ENCODE data around the gene SUN3. TPM values are rescaled to one million over a fixed set of nuclear protein-coding genes. Genes with fewer than 3 reads are reported as not detected.

The SUN3 gene
- total RNA-seq, 2 experiments from 2014 or later = 2.9 TPM; not detected in 1

- ChIA-PET POLR2A (interaction anchor here (0.6 to 1.0 kb wide), 3 partner anchors 42 to 1212 kb away, joined by 3 to 6 read pairs (median 4); no protein-coding TSS in a partner anchor), CTCF (ENCODE audit: unreplicated experiment) (no interaction called here)
- Histone ChIP-seq H3K9me2 (ENCODE audit: insufficient read depth, low read length) (no peaks in the 10 kb centered on the region), H3K4me3 (ENCODE audit: low read depth, low read length, poor library complexity, severe bottlenecking) (no peak overlapping the region), H3K27ac (ENCODE audit: low read depth, low read length, poor library complexity, severe bottlenecking) (no peak overlapping the region), H3K36me3 (ENCODE audit: insufficient read depth, low read length) (no peaks in the 10 kb centered on the region), H2AFZ (ENCODE audit: low read length) (peak overlapping the region; percentile 33; the same call in 1 of the 2 replicates), H3K4me2 (ENCODE audit: low read length) (no peak overlapping the region), H3K79me2 (ENCODE audit: insufficient read depth, low read depth, low read length) (no peaks in the 10 kb centered on the region), H4K20me1 (ENCODE audit: insufficient read depth, low read length) (no peaks in the 10 kb centered on the region), H3K9me3 (ENCODE audit: low read length) (0 out of 2 replicates have a peak, but pooled peaks cover 4% of the 10 kb centered on the region), H3K4me1 (ENCODE audit: insufficient read depth, low read length, poor library complexity, severe bottlenecking) (no peaks in the 10 kb centered on the region)
- intact Hi-C loops (cut with micrococcal nuclease; ENCODE audit: unreplicated experiment) = no loop called here
- TF ChIP-seq EZH2phosphoT487 (IDR thresholded peaks at IDR 0.05; ENCODE audit: borderline replicate concordance, low read depth, low read length) (no peak), CTCF (conservative IDR thresholded peaks at IDR 0.05; ENCODE audit: low read length) (no peak)
- BruUV-seq (replicated peaks) = no TSS peak
- DNase-seq (ENCODE audit: low spot score) = no peak
Observed at GRCh38 chr7:48011951-48012350, 17.0 kb downstream of the SUN3 start.

GRCh38 chr7:48011323-48011722 is 17.6 kb downstream of the SUN3 start:
- CTCF ChIA-PET (ENCODE audit: unreplicated experiment) = no interaction called here
- Histone ChIP-seq H3K4me3 (ENCODE audit: low read depth, low read length, poor library complexity, severe bottlenecking) (no peak overlapping the region), H3K36me3 (ENCODE audit: insufficient read depth, low read length) (no peaks in the 10 kb centered on the region), H3K79me2 (ENCODE audit: insufficient read depth, low read depth, low read length) (no peaks in the 10 kb centered on the region), H3K4me1 (ENCODE audit: insufficient read depth, low read length, poor library complexity, severe bottlenecking) (peaks cover 3% of the 10 kb centered on the region), H3K4me2 (ENCODE audit: low read length) (no peak overlapping the region), H4K20me1 (ENCODE audit: insufficient read depth, low read length) (no peaks in the 10 kb centered on the region), H3K27ac (ENCODE audit: low read depth, low read length, poor library complexity, severe bottlenecking) (no peak overlapping the region), H3K9me2 (ENCODE audit: insufficient read depth, low read length) (no peaks in the 10 kb centered on the region), H2AFZ (ENCODE audit: low read length) (peak overlapping the region; percentile 33; the same call in 1 of the 2 replicates), H3K9me3 (ENCODE audit: low read length) (0 out of 2 replicates have a peak, but pooled peaks cover 4% of the 10 kb centered on the region)
- POLR2A ChIA-PET = no interaction called here
- TF ChIP-seq CTCF (conservative IDR thresholded peaks at IDR 0.05; ENCODE audit: low read length) (no peak), EZH2phosphoT487 (IDR thresholded peaks at IDR 0.05; ENCODE audit: borderline replicate concordance, low read depth, low read length) (no peak)
- intact Hi-C loops (cut with micrococcal nuclease; ENCODE audit: unreplicated experiment) = no loop called here
- no peak for DNase-seq (ENCODE audit: low spot score)
- BruUV-seq (replicated peaks) = no TSS peak

GRCh38 chr7:48009954-48010353 is 19.0 kb downstream of the SUN3 start:
- no peak overlapping the region for H3K27ac ChIP-seq (ENCODE audit: low read depth, low read length, poor library complexity, severe bottlenecking)
- H3K36me3 ChIP-seq (ENCODE audit: insufficient read depth, low read length) = no peaks in the 10 kb centered on the region
- no peaks in the 10 kb centered on the region for H4K20me1 ChIP-seq (ENCODE audit: insufficient read depth, low read length)
- no peak for DNase-seq (ENCODE audit: low spot score)
- CTCF ChIA-PET (ENCODE audit: unreplicated experiment) = no interaction called here
- no TSS peak for BruUV-seq (replicated peaks)
- no peaks in the 10 kb centered on the region for H3K79me2 ChIP-seq (ENCODE audit: insufficient read depth, low read depth, low read length)
- no peak overlapping the region for H3K4me3 ChIP-seq (ENCODE audit: low read depth, low read length, poor library complexity, severe bottlenecking)
- no peaks in the 10 kb centered on the region for H3K9me2 ChIP-seq (ENCODE audit: insufficient read depth, low read length)
- POLR2A ChIA-PET = interaction anchor here (0.9 kb wide), 1 partner anchor 11 kb away, joined by 3 read pairs; no protein-coding TSS in a partner anchor
- H2AFZ ChIP-seq (ENCODE audit: low read length) = no peak overlapping the region
- H3K4me2 ChIP-seq (ENCODE audit: low read length) = no peak overlapping the region
- 0 out of 2 replicates have a peak, but pooled peaks cover 4% of the 10 kb centered on the region for H3K9me3 ChIP-seq (ENCODE audit: low read length)
- TF ChIP-seq CTCF (conservative IDR thresholded peaks at IDR 0.05; ENCODE audit: low read length) = no peak
- intact Hi-C loops (cut with micrococcal nuclease; ENCODE audit: unreplicated experiment) = no loop called here
- peaks cover 16% of the 10 kb centered on the region for H3K4me1 ChIP-seq (ENCODE audit: insufficient read depth, low read length, poor library complexity, severe bottlenecking)

Data from OCI-LY7 (cell line).